HepG2 (cell line): ENCODE measurements around the gene POLE3. TPM values are rescaled to one million over a fixed set of nuclear protein-coding genes. Genes with fewer than 3 reads are reported as not detected.

Source experiments
- CEBPZ ChIP-seq: IDR thresholded peaks from 2 replicates; pipeline ENCODE4 v1.6.1; 2012; ENCODE audit warnings: low read length, improper control_type of control experiment
- CENPX ChIP-seq: sonication (generic); formaldehyde crosslinking; IDR thresholded peaks from 2 replicates; pipeline ENCODE4 v1.9.0; 2021; ENCODE audit warnings: mild to moderate bottlenecking, missing genetic modification reagents, moderate library complexity
- IKZF5 ChIP-seq: IDR thresholded peaks from 2 replicates; pipeline ENCODE4 v1.6.1; 2018; ENCODE audit warnings: missing genetic modification reagents, mild to moderate bottlenecking, missing compliant biosample characterization
- KLF13 ChIP-seq: sonication (generic); formaldehyde crosslinking; IDR thresholded peaks from 2 replicates; pipeline ENCODE4 v1.4.0; 2020; ENCODE audit warnings: mild to moderate bottlenecking, missing genetic modification reagents
- LBX2 ChIP-seq: sonication (generic); formaldehyde crosslinking; IDR thresholded peaks from 2 replicates; pipeline ENCODE4 v1.5.0; 2020; ENCODE audit warnings: missing genetic modification reagents, mild to moderate bottlenecking, borderline replicate concordance
- PAWR ChIP-seq: sonication (generic); formaldehyde crosslinking; IDR thresholded peaks from 2 replicates; pipeline ENCODE4 v1.4.0; 2020; ENCODE audit warnings: missing genetic modification reagents, mild to moderate bottlenecking, borderline replicate concordance
- PHF5A ChIP-seq: IDR thresholded peaks from one replicate; pipeline ENCODE4 v1.6.1; 2018; ENCODE audit warnings: low read depth, missing genetic modification reagents; ENCODE audit not compliant: unreplicated experiment
- RAD51 ChIP-seq: fragments of 450-650 bp; IDR thresholded peaks from 2 replicates; pipeline ENCODE4 v1.6.1; 2016; ENCODE audit warnings: borderline replicate concordance
- RBM22 ChIP-seq: fragments of 200-400 bp; formaldehyde crosslinking; optimal IDR thresholded peaks from 2 replicates; pipeline ENCODE3; 2017; ENCODE audit warnings: mild to moderate bottlenecking, low read length, moderate library complexity
- RCOR2 ChIP-seq: IDR thresholded peaks from 2 replicates; pipeline ENCODE4 v1.6.1; 2016; ENCODE audit warnings: missing biosample characterization, missing genetic modification reagents
- SCMH1 ChIP-seq: sonication (generic); formaldehyde crosslinking; IDR thresholded peaks from 2 replicates; pipeline ENCODE4 v1.9.0; 2021; ENCODE audit warnings: missing genetic modification reagents, mild to moderate bottlenecking, borderline replicate concordance
- XBP1 ChIP-seq: sonication (generic); formaldehyde crosslinking; IDR thresholded peaks from 2 replicates; pipeline ENCODE4 v1.5.0; 2020; ENCODE audit warnings: missing genetic modification reagents
- ZNF142 ChIP-seq: sonication (generic); formaldehyde crosslinking; IDR thresholded peaks from 2 replicates; pipeline ENCODE4 v1.4.0; 2020; ENCODE audit warnings: missing genetic modification reagents
- ZNF251 ChIP-seq: sonication (generic); formaldehyde crosslinking; IDR thresholded peaks from 2 replicates; pipeline ENCODE4 v1.9.0; 2021; ENCODE audit warnings: mild to moderate bottlenecking, missing genetic modification reagents
- ZNF512B ChIP-seq: sonication (generic); formaldehyde crosslinking; IDR thresholded peaks from 2 replicates; pipeline ENCODE4 v1.5.1; 2020; ENCODE audit warnings: missing genetic modification reagents, mild to moderate bottlenecking, borderline replicate concordance
- ZNF7 ChIP-seq: IDR thresholded peaks from 2 replicates; pipeline ENCODE4 v1.6.1; 2016; ENCODE audit warnings: missing biosample characterization, missing genetic modification reagents
- polyA plus RNA-seq, 8 experiments: library from polyadenylated mRNA; depleted of rRNA in 3 of 8; stranded (reverse) in 7 of 8; unstranded in 1 of 8; fragments of >200 nt; fragmentation: Illumina TruSeq in 4 of 8; extraction: Trizol in 4 of 8; gene quantifications; 2 replicates each; pipeline versions ENCODE4 v1.2.1 to v1.2.3, GENCODE V29; 2011 to 2016; ENCODE audit warnings: low read depth in 4 of 8, missing spikeins in 1 of 8, mixed read lengths in 1 of 8; ENCODE audit not compliant: insufficient read depth in 1 of 8
- total RNA-seq, 5 experiments: library from RNA; depleted of rRNA; stranded (reverse); fragments of >200 nt; fragmentation: Illumina TruSeq; extraction: Trizol; gene quantifications; 2 replicates each; pipeline ENCODE4 v1.2.3, GENCODE V29; 2016; ENCODE audit warnings: low read depth in 1 of 5

The POLE3 gene
- total and polyA plus RNA-seq, 2 of the 13 experiments (the other 11 are each of a cell fraction or from before 2014, with no cell fraction given), result 36.0 to 77.2 TPM

- TF ChIP-seq SCMH1 (CRISPR knock-in tag) (no peak), ZNF251 (no peak), CEBPZ (no peak), KLF13 (no peak), LBX2 (no peak), PHF5A (CRISPR knock-in tag) (peak; percentile 19), ZNF142 (CRISPR knock-in tag) (no peak), RCOR2 (CRISPR knock-in tag) (peak; percentile 26; the same call in 1 of the 2 replicates), XBP1 (CRISPR knock-in tag) (no peak), PAWR (CRISPR knock-in tag) (no peak), ZNF7 (CRISPR knock-in tag) (peak; percentile 55; the same call in 1 of the 2 replicates), RBM22 (no peak), ZNF512B (CRISPR knock-in tag) (no peak), CENPX (CRISPR knock-in tag) (no peak), IKZF5 (CRISPR knock-in tag) (peak; percentile 77; the same call in 1 of the 2 replicates), RAD51 (no peak)
Observed at GRCh38 chr9:113387560-113388230, 22.8 kb downstream of the POLE3 start (continued).
